Fibroblast of lung (primary cell): ENCODE measurements around the gene PLAC8. TPM values are rescaled to one million over a fixed set of nuclear protein-coding genes. Genes with fewer than 3 reads are reported as not detected.

ENCODE experiments used
- DNase-seq, 2 donors: peaks; one replicate each; pipeline versions ENCODE4 v3.0.0 to v3.0.0-alpha.2; 2010; ENCODE audit warnings: low read depth in 2 of 2
- H2AFZ ChIP-seq: 2 replicates; pipeline ENCODE4 v1.5.1; 2012; ENCODE audit warnings: low read length, control low read depth, inconsistent platforms
- H3K27ac ChIP-seq: 2 replicates; pipeline ENCODE4 v1.5.1; 2011; ENCODE audit warnings: low read length, control low read depth; ENCODE audit not compliant: insufficient read depth
- H3K27me3 ChIP-seq: 2 replicates; pipeline ENCODE4 v1.5.1; 2011; ENCODE audit warnings: mild to moderate bottlenecking, low read length; ENCODE audit not compliant: control insufficient read depth, insufficient read depth
- H3K36me3 ChIP-seq: 2 replicates; pipeline ENCODE4 v1.5.1; 2011; ENCODE audit warnings: low read length; ENCODE audit not compliant: control insufficient read depth, insufficient read depth
- H3K4me1 ChIP-seq: 2 replicates; pipeline ENCODE4 v1.5.1; 2011; ENCODE audit warnings: low read length; ENCODE audit not compliant: control insufficient read depth, insufficient read depth; ENCODE audit errors: extremely low read depth
- H3K4me2 ChIP-seq: 2 replicates; pipeline ENCODE4 v1.5.1; 2011; ENCODE audit warnings: low read length, control low read depth; ENCODE audit not compliant: insufficient read depth; ENCODE audit errors: extremely low read depth
- H3K4me3 ChIP-seq, 4 experiments: fragments of 200-600 bp in 1 of 4; sonication (generic) in 1 of 4; replicated peaks in 1 of 4; 2 replicates each; pipeline ENCODE4 v1.5.1; 2011 to 2016; ENCODE audit warnings: low read length in 4 of 4, low read depth in 3 of 4, mild to moderate bottlenecking in 3 of 4, control low read depth in 2 of 4, inconsistent platforms in 1 of 4, mixed read lengths in 1 of 4; ENCODE audit not compliant: insufficient read depth in 1 of 4; ENCODE audit errors: control extremely low read depth in 1 of 4
- H3K79me2 ChIP-seq: 2 replicates; pipeline ENCODE4 v1.5.1; 2012; ENCODE audit warnings: mild to moderate bottlenecking, low read length, inconsistent platforms; ENCODE audit not compliant: control insufficient read depth, insufficient read depth
- H3K9ac ChIP-seq: 2 replicates; pipeline ENCODE4 v1.5.1; 2011; ENCODE audit warnings: mild to moderate bottlenecking, low read length, control low read depth; ENCODE audit not compliant: insufficient read depth
- H3K9me3 ChIP-seq: 2 replicates; pipeline ENCODE4 v1.5.1; 2012; ENCODE audit warnings: low read depth, low read length; ENCODE audit not compliant: control insufficient read depth, insufficient read depth
- H4K20me1 ChIP-seq: 2 replicates; pipeline ENCODE4 v1.5.1; 2011; ENCODE audit warnings: low read length; ENCODE audit not compliant: control insufficient read depth, insufficient read depth; ENCODE audit errors: extremely low read depth
- CTCF ChIP-seq, 2 donors: IDR thresholded peaks in 1 of 2; conservative IDR thresholded peaks in 1 of 2; 1 replicate in 1 of 2; 2 replicates in 1 of 2; pipeline ENCODE4 v1.5.1; 2011 to 2012; ENCODE audit warnings: low read length in 2 of 2, control low read depth in 1 of 2, inconsistent platforms in 1 of 2, low read depth in 1 of 2, mild to moderate bottlenecking in 1 of 2
- EZH2 ChIP-seq: IDR thresholded peaks from 2 replicates; pipeline ENCODE4 v1.5.1; 2012; ENCODE audit warnings: low read length, control low read depth, mild to moderate bottlenecking; ENCODE audit errors: missing control alignments
- polyA plus RNA-seq, 2 donors: library from polyadenylated mRNA; depleted of rRNA in 1 of 2; stranded (reverse) in 1 of 2; unstranded in 1 of 2; fragments of >200 nt; gene quantifications; 2 replicates each; pipeline ENCODE4 v1.2.1, GENCODE V29; 2011 to 2012; ENCODE audit warnings: missing spikeins in 1 of 2
- total RNA-seq: library from RNA; depleted of rRNA; stranded (reverse); fragments of >200 nt; gene quantifications from 2 replicates; pipeline ENCODE4 v1.2.1, GENCODE V29; 2014

Gene PLAC8
- total and polyA plus RNA-seq, 2 donors (not counting 1 experiment from before 2014, with no cell fraction given), result 0.33 to 0.79 TPM

GRCh38 chr4:83071116-83071515 is 43.4 kb downstream of the PLAC8 start:
- no peak overlapping the region for H2AFZ ChIP-seq
- no peak for TF ChIP-seq EZH2
- no peak for TF ChIP-seq CTCF (conservative IDR thresholded peaks at IDR 0.05 in 1 of 2, IDR thresholded peaks at IDR 0.05 in 1 of 2; ENCODE audit: low read depth in 1 of 2, low read length in 2 of 2)
- H3K27ac ChIP-seq, result no peak overlapping the region
- H3K79me2 ChIP-seq, result no peaks in the 10 kb centered on the region
- no peak overlapping the region for H3K9ac ChIP-seq
- H3K4me2 ChIP-seq, result no peak overlapping the region
- peak; percentile 16 to 48 for DNase-seq
- no peaks in the 10 kb centered on the region for H4K20me1 ChIP-seq
- no peak overlapping the region for H3K4me3 ChIP-seq
- H3K27me3 ChIP-seq, result no peaks in the 10 kb centered on the region
- H3K9me3 ChIP-seq, result no peaks in the 10 kb centered on the region
- no peaks in the 10 kb centered on the region for H3K36me3 ChIP-seq
- H3K4me1 ChIP-seq, result peaks cover 13% of the 10 kb centered on the region

- Histone ChIP-seq H3K9ac (no peak overlapping the region), H3K4me1 (peaks cover 3% of the 10 kb centered on the region), H2AFZ (no peak overlapping the region), H3K27me3 (no peaks in the 10 kb centered on the region), H3K4me3 (no peak overlapping the region), H4K20me1 (no peaks in the 10 kb centered on the region), H3K36me3 (peaks cover 1% of the 10 kb centered on the region), H3K27ac (no peak overlapping the region), H3K9me3 (no peaks in the 10 kb centered on the region), H3K4me2 (no peak overlapping the region), H3K79me2 (no peaks in the 10 kb centered on the region)
- no peak for DNase-seq
- TF ChIP-seq CTCF (conservative IDR thresholded peaks at IDR 0.05 in 1 of 2, IDR thresholded peaks at IDR 0.05 in 1 of 2; ENCODE audit: low read depth in 1 of 2, low read length in 2 of 2), result no peak
- TF ChIP-seq EZH2, result no peak
These were observed 47.4 kb downstream of the PLAC8 start for GRCh38 chr4:83067058-83067639.

- Histone ChIP-seq H3K9ac (no peak overlapping the region), H4K20me1 (no peaks in the 10 kb centered on the region), H3K27me3 (no peaks in the 10 kb centered on the region), H3K4me1 (peaks cover 3% of the 10 kb centered on the region), H3K9me3 (no peaks in the 10 kb centered on the region), H3K4me2 (no peak overlapping the region), H3K36me3 (peaks cover 1% of the 10 kb centered on the region), H3K79me2 (no peaks in the 10 kb centered on the region), H3K27ac (no peak overlapping the region), H3K4me3 (no peak overlapping the region), H2AFZ (no peak overlapping the region)
- TF ChIP-seq CTCF (conservative IDR thresholded peaks at IDR 0.05 in 1 of 2, IDR thresholded peaks at IDR 0.05 in 1 of 2; ENCODE audit: low read depth in 1 of 2, low read length in 2 of 2), result no peak
- TF ChIP-seq EZH2, result no peak
- no peak for DNase-seq
These were observed 49.3 kb downstream of the PLAC8 start for GRCh38 chr4:83065266-83065665.
